Suprapubic skin (tissue), 4 donors: ENCODE results near the gene SNTA1. TPM values are rescaled to one million over a fixed set of nuclear protein-coding genes. Genes with fewer than 3 reads are reported as not detected.
A peak's percentile ranks its signal among the peaks of the same experiment; 100 is the strongest.
"Not testable (repeated sequence)": the region's sequence is repeated elsewhere in the genome, so short reads cannot be mapped to it uniquely, and the experiment has no call there.

Experiments used
- DNase-seq, 2 donors: peaks; one replicate each; pipeline ENCODE4 v3.0.0-alpha.2; 2019; ENCODE audit warnings: low spot score in 2 of 2
- H3K27ac ChIP-seq: fragments of 200-600 bp; sonication (generic); one replicate; pipeline ENCODE4 v1.5.1; 2019
- H3K27me3 ChIP-seq: fragments of 200-600 bp; sonication (generic); one replicate; pipeline ENCODE4 v1.5.1; 2019
- H3K36me3 ChIP-seq: fragments of 200-600 bp; sonication (generic); one replicate; pipeline ENCODE4 v1.5.1; 2019
- H3K4me1 ChIP-seq: fragments of 200-600 bp; sonication (generic); one replicate; pipeline ENCODE4 v1.5.1; 2019
- H3K4me3 ChIP-seq: fragments of 200-600 bp; sonication (generic); one replicate; pipeline ENCODE4 v1.5.1; 2019; ENCODE audit warnings: mild to moderate bottlenecking
- H3K9me3 ChIP-seq: fragments of 200-600 bp; sonication (generic); one replicate; pipeline ENCODE4 v1.5.1; 2019
- CTCF ChIP-seq, 2 donors: fragments of 200-600 bp in 1 of 2; fragments of 450-650 bp in 1 of 2; sonication (generic) in 1 of 2; IDR thresholded peaks; one replicate each; pipeline ENCODE4 v1.5.1; 2016 to 2019; ENCODE audit warnings: antibody characterized with exemption in 2 of 2, mild to moderate bottlenecking in 1 of 2, moderate library complexity in 1 of 2
- EP300 ChIP-seq: sonication (generic); formaldehyde crosslinking; IDR thresholded peaks from one replicate; pipeline ENCODE4 v1.6.1; 2017; ENCODE audit warnings: antibody characterized with exemption
- POLR2A ChIP-seq, 2 donors: fragments of 450-650 bp; IDR thresholded peaks; one replicate each; pipeline ENCODE4 v1.6.1; 2017; ENCODE audit warnings: antibody characterized with exemption in 2 of 2, mild to moderate bottlenecking in 2 of 2, moderate library complexity in 2 of 2
- POLR2AphosphoS5 ChIP-seq, 3 donors: sonication (generic); formaldehyde crosslinking; IDR thresholded peaks; one replicate each; pipeline ENCODE4 v1.6.1; 2017; ENCODE audit warnings: antibody characterized with exemption in 3 of 3
- WGBS: methylation state at CpG from one replicate; pipeline ENCODE4 v1.1.5; 2018; 5-methylcytosine and 5-hydroxymethylcytosine counted together
- total RNA-seq, 4 donors: library from RNA; depleted of rRNA; stranded (reverse); fragments of >200 nt; gene quantifications; one replicate each; pipeline ENCODE4 v1.1.0, GENCODE V29; 2016

Gene SNTA1
- total RNA-seq, 4 donors from 2014 or later, result 8.1 to 20.0 (median 14.1) TPM

- Histone ChIP-seq H3K36me3 (no peaks in the 10 kb centered on the region), H3K9me3 (no peaks in the 10 kb centered on the region), H3K27me3 (no peaks in the 10 kb centered on the region), H3K4me3 (no peak overlapping the region), H3K4me1 (peaks cover 14% of the 10 kb centered on the region), H3K27ac (no peak overlapping the region)
- 91% methylated on average over 2 of the region's 2 CpGs for WGBS
- DNase-seq, result no peak
- TF ChIP-seq EP300, result no peak
- no peak for TF ChIP-seq POLR2AphosphoS5 (IDR thresholded peaks at IDR 0.05)
- no peak for TF ChIP-seq POLR2A (IDR thresholded peaks at IDR 0.05)
- no peak for TF ChIP-seq CTCF (IDR thresholded peaks at IDR 0.05)
These were observed 5.1 kb downstream of the SNTA1 start for GRCh38 chr20:33438481-33438880.

GRCh38 chr20:33437141-33437911 is 6.2 kb downstream of the SNTA1 start:
- WGBS, result 74% methylated on average over 12 of the region's 12 CpGs
- Histone ChIP-seq H3K4me1 (peaks cover 4% of the 10 kb centered on the region), H3K27me3 (no peaks in the 10 kb centered on the region), H3K9me3 (no peaks in the 10 kb centered on the region), H3K27ac (no peak overlapping the region), H3K4me3 (no peak overlapping the region), H3K36me3 (no peaks in the 10 kb centered on the region)
- DNase-seq, result no peak
- TF ChIP-seq CTCF (IDR thresholded peaks at IDR 0.05) (no peak), POLR2AphosphoS5 (IDR thresholded peaks at IDR 0.05) (no peak), EP300 (no peak), POLR2A (IDR thresholded peaks at IDR 0.05) (no peak)

GRCh38 chr20:33434434-33434833 is 9.1 kb downstream of the SNTA1 start:
- H3K4me3 ChIP-seq, result no peak overlapping the region
- no peaks in the 10 kb centered on the region for H3K9me3 ChIP-seq
- 87% methylated on average over 5 of the region's 5 CpGs for WGBS
- H3K27me3 ChIP-seq, result no peaks in the 10 kb centered on the region
- H3K36me3 ChIP-seq, result no peaks in the 10 kb centered on the region
- TF ChIP-seq POLR2A (IDR thresholded peaks at IDR 0.05), result no peak
- no peak for TF ChIP-seq CTCF (IDR thresholded peaks at IDR 0.05)
- TF ChIP-seq POLR2AphosphoS5 (IDR thresholded peaks at IDR 0.05), result no peak
- no peak for TF ChIP-seq EP300
- DNase-seq, result no peak
- H3K4me1 ChIP-seq, result peaks cover 2% of the 10 kb centered on the region
- H3K27ac ChIP-seq, result peak overlapping the region; percentile 38

GRCh38 chr20:33433465-33434234 is 9.9 kb downstream of the SNTA1 start:
- DNase-seq, result no peak
- H3K27ac ChIP-seq, result peak overlapping the region; percentile 38
- no peak for TF ChIP-seq POLR2AphosphoS5 (IDR thresholded peaks at IDR 0.05)
- TF ChIP-seq CTCF (IDR thresholded peaks at IDR 0.05), result no peak
- TF ChIP-seq EP300, result no peak
- no peak for TF ChIP-seq POLR2A (IDR thresholded peaks at IDR 0.05)

GRCh38 chr20:33431797-33432381 is 11.7 kb downstream of the SNTA1 start:
- no peak for TF ChIP-seq EP300
- H3K4me1 ChIP-seq, result peaks cover 2% of the 10 kb centered on the region
- no peak overlapping the region for H3K4me3 ChIP-seq
- 65% methylated on average over 3 of the region's 5 CpGs for WGBS
- H3K27ac ChIP-seq, result no peak overlapping the region
- no peak for DNase-seq
- H3K36me3 ChIP-seq, result no peaks in the 10 kb centered on the region
- no peaks in the 10 kb centered on the region for H3K9me3 ChIP-seq
- H3K27me3 ChIP-seq, result no peaks in the 10 kb centered on the region

More at GRCh38 chr20:33433465-33434234, 9.9 kb downstream of the SNTA1 start:
- 57% methylated on average over 8 of the region's 8 CpGs for WGBS
- Histone ChIP-seq H3K4me1 (peaks cover 2% of the 10 kb centered on the region), H3K9me3 (no peaks in the 10 kb centered on the region), H3K4me3 (no peak overlapping the region), H3K27me3 (no peaks in the 10 kb centered on the region), H3K36me3 (no peaks in the 10 kb centered on the region)

- peak overlapping the region; percentile 82 for H3K27ac ChIP-seq
These were observed 19.7 kb downstream of the SNTA1 start for GRCh38 chr20:33423875-33424274.

More at GRCh38 chr20:33423875-33424274, 19.7 kb downstream of the SNTA1 start:
- not testable (repeated sequence) for DNase-seq, H3K4me1 ChIP-seq, H3K9me3 ChIP-seq, H3K36me3 ChIP-seq, H3K4me3 ChIP-seq, H3K27me3 ChIP-seq
- 97% methylated on average over 11 of the region's 11 CpGs for WGBS
